ENCODE measurements around the gene CDH8.

Gene CDH8

GRCh38 chr16:61684541-61684940 lies 351.7 kb downstream of the CDH8 start:
- Mint-ChIP-seq H3K27me3 (ENCODE audit: low read depth) (peaks cover 3% of the 10 kb centered on the region), H3K4me1 (peaks cover 14% of the 10 kb centered on the region), H3K9me3 (no peaks in the 10 kb centered on the region), H3K4me3 (no peak overlapping the region), H3K27ac (peak overlapping the region in 2 of 3 experiments; percentile 1 to 4), H3K36me3 (ENCODE audit: low read depth) (no peaks in the 10 kb centered on the region)
- TF ChIP-seq, protein P1, sequence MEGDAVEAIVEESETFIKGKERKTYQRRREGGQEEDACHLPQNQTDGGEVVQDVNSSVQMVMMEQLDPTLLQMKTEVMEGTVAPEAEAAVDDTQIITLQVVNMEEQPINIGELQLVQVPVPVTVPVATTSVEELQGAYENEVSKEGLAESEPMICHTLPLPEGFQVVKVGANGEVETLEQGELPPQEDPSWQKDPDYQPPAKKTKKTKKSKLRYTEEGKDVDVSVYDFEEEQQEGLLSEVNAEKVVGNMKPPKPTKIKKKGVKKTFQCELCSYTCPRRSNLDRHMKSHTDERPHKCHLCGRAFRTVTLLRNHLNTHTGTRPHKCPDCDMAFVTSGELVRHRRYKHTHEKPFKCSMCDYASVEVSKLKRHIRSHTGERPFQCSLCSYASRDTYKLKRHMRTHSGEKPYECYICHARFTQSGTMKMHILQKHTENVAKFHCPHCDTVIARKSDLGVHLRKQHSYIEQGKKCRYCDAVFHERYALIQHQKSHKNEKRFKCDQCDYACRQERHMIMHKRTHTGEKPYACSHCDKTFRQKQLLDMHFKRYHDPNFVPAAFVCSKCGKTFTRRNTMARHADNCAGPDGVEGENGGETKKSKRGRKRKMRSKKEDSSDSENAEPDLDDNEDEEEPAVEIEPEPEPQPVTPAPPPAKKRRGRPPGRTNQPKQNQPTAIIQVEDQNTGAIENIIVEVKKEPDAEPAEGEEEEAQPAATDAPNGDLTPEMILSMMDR (IDR thresholded peaks at IDR 0.05; ENCODE audit: unreplicated experiment in 3 of 3), result no peak

GRCh38 chr16:61681673-61682072 lies 354.6 kb downstream of the CDH8 start:
- Mint-ChIP-seq H3K4me1 (peaks cover 9% of the 10 kb centered on the region), H3K27ac (no peak overlapping the region), H3K9me3 (peaks cover 6% of the 10 kb centered on the region), H3K36me3 (ENCODE audit: low read depth) (no peaks in the 10 kb centered on the region), H3K27me3 (ENCODE audit: low read depth) (no peaks in the 10 kb centered on the region), H3K4me3 (no peak overlapping the region)
- TF ChIP-seq, protein P1 (IDR thresholded peaks at IDR 0.05; ENCODE audit: unreplicated experiment in 3 of 3), result no peak

DNA sequence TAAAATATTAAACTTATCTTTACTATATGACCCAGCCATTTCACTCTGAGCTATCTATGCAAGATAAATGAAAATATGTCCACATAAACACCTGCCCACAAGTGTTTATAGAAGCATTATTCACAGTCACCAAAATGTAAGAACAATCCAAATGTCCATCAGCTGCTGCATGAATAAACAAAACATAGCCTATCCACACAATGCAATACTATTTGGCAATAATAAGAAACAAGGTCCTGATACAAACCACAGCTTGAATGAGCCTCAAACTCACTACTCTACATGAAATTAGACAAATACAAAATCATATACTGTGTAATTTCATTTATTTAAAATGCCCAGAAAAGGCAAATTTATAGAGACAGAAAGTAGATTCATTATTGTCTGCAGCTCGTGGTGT lies 355.1 kb downstream of the CDH8 start:
- TF ChIP-seq, protein P1 (IDR thresholded peaks at IDR 0.05; ENCODE audit: unreplicated experiment in 3 of 3), result no peak
- peaks cover 6% of the 10 kb centered on the region for H3K9me3 Mint-ChIP-seq
- peaks cover 9% of the 10 kb centered on the region for H3K4me1 Mint-ChIP-seq
- no peaks in the 10 kb centered on the region for H3K27me3 Mint-ChIP-seq (ENCODE audit: low read depth)
- H3K36me3 Mint-ChIP-seq (ENCODE audit: low read depth), result no peaks in the 10 kb centered on the region
- no peak overlapping the region for H3K4me3 Mint-ChIP-seq
- no peak overlapping the region for H3K27ac Mint-ChIP-seq

- no peak overlapping the region for H3K4me3 Mint-ChIP-seq
- TF ChIP-seq, protein P1 (IDR thresholded peaks at IDR 0.05; ENCODE audit: unreplicated experiment in 3 of 3), result no peak
- no peaks in the 10 kb centered on the region for H3K27me3 Mint-ChIP-seq (ENCODE audit: low read depth)
- H3K36me3 Mint-ChIP-seq (ENCODE audit: low read depth), result peaks cover 4% of the 10 kb centered on the region
- H3K9me3 Mint-ChIP-seq, result peaks cover 13% of the 10 kb centered on the region
- H3K27ac Mint-ChIP-seq, result no peak overlapping the region
- no peaks in the 10 kb centered on the region for H3K4me1 Mint-ChIP-seq
These were observed 358.1 kb downstream of the CDH8 start for GRCh38 chr16:61678182-61678581.

DNA sequence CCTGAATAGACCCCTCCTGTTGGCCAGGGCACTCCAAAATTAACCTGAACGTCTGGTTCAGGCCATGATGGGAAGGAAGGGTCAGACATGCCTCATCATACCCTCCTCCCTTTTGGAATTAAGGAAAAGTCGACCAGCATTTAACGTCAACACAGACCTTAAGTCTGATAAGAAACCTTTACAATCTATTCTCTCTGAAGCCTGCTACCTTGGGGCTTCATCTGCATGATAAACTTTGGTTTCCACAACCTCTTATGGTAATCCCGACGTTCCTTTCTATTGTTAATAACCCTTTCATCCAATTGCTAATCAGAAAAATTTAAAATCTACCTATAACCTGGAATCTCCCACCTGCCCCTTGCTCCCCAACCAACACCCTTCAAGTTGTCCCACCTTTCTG lies 358.5 kb downstream of the CDH8 start:
- H3K36me3 Mint-ChIP-seq (ENCODE audit: low read depth), result peaks cover 4% of the 10 kb centered on the region
- no peaks in the 10 kb centered on the region for H3K27me3 Mint-ChIP-seq (ENCODE audit: low read depth)
- no peaks in the 10 kb centered on the region for H3K4me1 Mint-ChIP-seq
- TF ChIP-seq, protein P1 (IDR thresholded peaks at IDR 0.05; ENCODE audit: unreplicated experiment in 3 of 3), result no peak
- H3K27ac Mint-ChIP-seq, result no peak overlapping the region
- no peak overlapping the region for H3K4me3 Mint-ChIP-seq
- H3K9me3 Mint-ChIP-seq, result peaks cover 13% of the 10 kb centered on the region

GRCh38 chr16:61676740-61677139 lies 359.5 kb downstream of the CDH8 start:
- H3K36me3 Mint-ChIP-seq (ENCODE audit: low read depth), result peaks cover 4% of the 10 kb centered on the region
- TF ChIP-seq, protein P1 (IDR thresholded peaks at IDR 0.05; ENCODE audit: unreplicated experiment in 3 of 3), result no peak
- peaks cover 13% of the 10 kb centered on the region for H3K9me3 Mint-ChIP-seq
- H3K4me1 Mint-ChIP-seq, result no peaks in the 10 kb centered on the region
- H3K27ac Mint-ChIP-seq, result no peak overlapping the region
- H3K27me3 Mint-ChIP-seq (ENCODE audit: low read depth), result no peaks in the 10 kb centered on the region
- H3K4me3 Mint-ChIP-seq, result no peak overlapping the region
